NCI-H1417 treated with DMSO at 0.1 percent for 48 hours (cell line): ENCODE data around the gene MRPL36.
"Not testable (repeated sequence)": the region's sequence is repeated elsewhere in the genome, so short reads cannot be mapped to it uniquely, and the experiment has no call there.

ENCODE experiments used
- DNase-seq: peaks from one replicate; lab custom pipeline; 2025; lab: John Stamatoyannopoulos, UW

MRPL36 gene

DNA sequence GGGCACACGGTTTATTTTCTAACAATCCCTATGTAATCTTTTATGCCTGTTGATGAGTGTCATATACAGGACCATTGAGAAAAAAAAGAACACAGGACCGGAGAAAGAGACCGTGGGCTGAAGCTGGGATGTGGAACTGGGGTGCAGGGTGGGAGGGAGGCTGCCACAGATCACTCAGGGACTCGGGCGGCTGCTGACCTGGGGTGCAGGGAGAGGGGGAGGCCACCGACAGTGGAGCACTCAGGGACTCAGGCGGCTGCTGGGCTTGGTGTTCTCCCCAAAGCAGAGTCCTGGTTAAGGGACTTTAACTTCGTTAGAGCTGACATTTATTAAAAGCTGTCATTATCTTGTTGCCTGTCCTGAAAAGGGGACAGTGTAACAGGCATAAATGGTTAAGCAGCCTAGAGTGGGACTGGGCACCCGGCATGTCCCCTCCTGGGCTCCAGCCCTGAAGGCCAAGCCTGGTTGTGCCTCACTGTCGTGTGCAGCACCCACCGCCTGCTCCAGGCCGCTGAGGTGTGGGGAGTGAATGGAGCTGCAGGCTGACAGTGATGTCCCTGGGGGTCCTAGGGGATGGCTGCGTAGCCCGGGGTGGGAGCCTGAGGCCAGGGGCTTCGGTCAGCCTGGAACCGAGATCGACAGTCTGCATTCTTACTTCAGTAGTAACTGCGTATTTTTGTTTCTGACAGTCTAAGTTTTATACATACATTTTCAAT is 15.6 kb upstream of the MRPL36 start:
- no peak for DNase-seq

DNA sequence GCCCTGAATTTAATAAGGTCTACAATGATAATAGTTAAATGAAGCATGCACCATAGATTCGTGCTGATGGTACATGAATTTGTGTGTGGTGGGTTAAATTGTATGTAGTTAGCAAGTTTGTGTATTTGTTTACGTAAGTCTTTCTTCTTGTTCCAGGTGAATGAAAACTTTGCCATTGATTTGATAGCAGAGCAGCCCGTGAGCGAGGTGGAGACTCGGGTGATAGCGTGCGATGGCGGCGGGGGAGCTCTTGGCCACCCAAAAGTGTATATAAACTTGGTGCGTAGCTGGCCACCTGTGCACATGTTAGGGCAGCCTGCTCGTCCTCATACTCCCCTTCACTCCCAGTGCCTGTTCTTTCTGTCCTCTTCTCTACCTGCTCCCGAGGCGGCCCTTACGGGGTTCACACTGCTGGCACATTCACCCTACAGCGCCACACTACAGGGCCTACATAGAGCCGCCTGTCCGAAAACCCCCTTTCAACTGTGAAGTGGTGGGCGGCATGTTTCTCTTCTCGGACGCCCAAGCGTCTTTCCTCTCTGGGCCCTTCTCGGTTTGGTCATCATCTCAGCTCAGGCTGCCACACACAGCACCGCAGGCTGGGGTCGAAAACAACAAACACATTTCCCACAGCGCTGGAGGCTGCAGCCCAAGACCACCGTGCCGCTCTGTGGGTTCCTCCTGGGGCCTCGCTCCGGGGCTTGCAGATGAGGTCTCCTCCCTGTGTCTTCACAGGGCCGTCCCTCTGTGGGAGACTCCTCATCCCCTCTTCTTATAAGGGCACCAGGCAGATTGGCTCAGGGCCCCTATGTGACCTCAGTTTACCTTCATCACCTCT is 14.8 kb upstream of the MRPL36 start:
- DNase-seq: no peak

DNA sequence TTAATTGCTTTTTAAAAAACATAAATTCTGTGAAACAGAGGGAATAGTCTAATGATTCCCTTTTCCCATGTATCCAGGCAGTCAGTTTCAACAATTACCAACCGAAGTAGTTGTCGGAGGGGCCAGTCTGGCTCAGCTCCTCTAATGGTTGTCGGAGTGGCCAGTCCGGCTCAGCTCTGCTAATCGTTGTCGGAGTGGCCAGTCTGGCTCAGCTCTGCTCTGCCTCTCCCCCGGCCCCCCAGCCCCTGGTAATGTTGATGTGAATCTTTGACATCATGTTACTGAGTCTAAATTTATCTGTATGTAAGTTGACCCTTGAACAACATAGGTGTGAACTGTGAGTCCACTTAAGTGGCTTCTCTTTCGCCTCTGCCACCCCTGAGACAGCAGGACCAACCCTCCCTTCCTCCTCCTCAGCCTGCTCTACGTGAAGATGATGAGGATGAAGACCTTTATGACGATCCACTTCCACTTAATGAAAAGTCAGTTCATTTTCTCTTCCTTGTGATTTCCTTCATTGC is 11.0 kb upstream of the MRPL36 start:
- DNase-seq: no peak

DNA sequence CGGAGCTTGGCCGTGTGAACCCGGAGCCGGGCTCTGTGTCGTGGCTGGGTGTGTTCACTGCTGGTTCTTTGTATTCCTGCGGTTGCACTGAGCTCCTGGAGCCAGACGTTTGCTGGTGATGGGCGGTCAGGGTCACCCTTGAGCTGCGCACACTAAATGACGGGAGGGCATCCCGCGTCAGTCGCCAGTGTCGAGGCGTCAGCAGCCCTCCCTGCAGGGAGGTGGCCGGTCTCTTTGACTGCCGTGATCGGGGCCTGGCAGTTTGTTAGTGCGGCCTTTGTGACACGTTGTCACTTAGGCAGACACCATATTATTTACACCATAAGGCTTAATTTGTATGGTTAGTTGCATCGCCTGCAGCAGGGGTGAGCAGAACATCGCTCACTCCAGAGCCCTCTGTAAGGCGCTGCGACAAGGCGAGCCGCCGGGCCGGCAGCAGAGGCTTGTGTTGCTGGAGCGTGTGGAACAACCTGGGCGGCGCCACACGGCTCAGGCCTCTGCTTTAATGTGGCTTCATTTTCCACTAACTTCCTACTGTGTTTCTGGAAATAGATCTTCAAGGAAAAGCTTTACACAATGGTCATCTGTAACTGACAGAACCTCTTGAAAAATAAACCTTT is 9.9 kb upstream of the MRPL36 start:
- no peak for DNase-seq

GRCh38 chr5:1808439-1808838 is 8.8 kb upstream of the MRPL36 start:
- no peak for DNase-seq

DNA sequence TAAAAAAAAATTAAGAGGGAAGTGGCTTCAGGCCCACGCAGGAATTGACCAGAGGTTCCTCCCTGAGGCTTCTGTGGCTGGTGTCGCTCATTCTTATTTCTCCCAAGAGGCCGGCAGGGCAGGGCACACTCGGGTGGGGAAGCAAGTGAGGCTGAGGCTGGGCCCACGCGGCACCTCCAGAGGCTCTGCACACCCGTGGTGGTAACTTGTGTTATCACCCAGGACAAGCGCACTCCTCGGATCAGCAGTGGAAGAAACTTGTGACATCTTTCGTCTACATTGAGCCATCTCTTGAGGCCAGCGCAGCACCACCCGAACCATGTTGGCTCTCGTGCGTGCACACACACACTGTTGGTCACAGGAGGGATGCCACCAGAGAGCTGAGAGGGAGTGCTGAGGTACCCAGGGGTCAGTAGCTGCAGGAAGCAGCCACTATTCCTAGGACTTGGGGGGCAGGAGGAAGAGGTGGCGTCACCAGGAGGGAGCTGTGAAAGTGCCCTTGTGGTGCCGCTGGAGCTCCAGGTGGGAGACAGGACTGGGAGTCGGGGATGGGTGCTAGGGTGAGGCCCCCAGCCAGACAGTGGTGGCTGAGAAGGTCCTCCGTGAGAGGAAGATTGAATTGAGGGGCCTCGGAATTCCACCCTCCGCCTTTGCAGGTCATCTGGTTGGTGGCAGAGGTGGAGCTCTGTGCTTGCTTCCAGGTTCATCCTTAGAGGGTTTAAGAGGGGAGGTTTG is 8.0 kb upstream of the MRPL36 start:
- DNase-seq: no peak

DNA sequence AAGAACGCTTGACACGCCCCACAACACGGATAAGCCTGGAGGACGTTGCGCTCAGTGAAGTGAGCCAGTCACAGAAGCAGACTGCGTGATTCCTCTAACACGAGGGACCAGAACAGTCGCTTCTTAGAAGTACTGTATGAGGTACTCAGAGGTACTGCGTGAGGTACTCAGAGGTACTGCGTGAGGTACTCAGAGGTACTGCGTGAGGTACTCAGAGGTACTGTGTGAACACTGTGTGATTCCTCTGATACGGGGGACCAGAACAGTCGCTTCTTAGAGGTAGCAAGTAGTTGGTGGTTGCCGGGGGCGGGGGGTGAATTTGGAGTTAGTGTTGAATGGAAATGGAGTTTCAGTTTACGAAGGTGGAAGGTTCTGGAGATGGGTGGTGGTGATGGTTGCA is 7.3 kb upstream of the MRPL36 start:
- DNase-seq: no peak

DNA sequence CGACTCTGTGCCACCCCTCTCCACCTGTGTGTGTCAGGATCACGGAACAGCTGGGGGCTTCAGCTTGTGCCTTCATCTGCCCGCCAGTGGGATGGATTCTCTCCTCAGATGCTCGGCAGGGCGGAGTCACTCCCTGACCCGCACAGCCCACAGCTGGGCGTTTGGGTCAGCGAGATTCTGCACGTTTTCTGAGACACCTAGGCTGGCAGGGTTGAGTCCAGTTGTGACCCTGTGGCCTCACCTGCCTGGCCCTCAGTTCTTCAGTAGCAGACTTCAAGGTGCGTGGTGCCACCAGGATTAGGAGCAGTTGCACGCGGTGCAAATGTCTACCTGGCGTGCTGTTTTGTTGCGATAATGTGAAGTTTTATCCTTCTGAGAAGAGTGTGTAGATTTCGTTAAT is 6.6 kb upstream of the MRPL36 start:
- no peak for DNase-seq

GRCh38 chr5:1805736-1806135 is 6.1 kb upstream of the MRPL36 start:
- DNase-seq: no peak

DNA sequence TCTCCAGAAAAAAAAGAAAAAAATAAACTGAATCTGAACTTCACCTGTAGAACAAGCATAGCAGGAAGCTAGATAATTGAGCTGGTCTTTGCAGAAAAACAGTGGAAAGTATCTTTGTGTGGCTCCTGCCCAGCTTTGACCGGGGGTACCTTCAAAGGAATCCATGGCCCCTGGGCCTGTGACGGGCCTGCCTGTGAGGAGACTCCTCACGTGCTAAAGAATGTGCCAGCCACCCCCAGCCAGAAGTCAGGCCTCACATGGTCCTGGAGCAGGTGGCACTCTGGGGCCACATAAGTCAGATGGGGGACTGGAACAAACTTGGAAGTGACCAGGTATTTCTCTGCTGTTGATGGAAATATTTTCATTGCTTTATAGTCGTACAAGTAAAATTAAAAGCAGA is 5.7 kb upstream of the MRPL36 start:
- no peak for DNase-seq

DNA sequence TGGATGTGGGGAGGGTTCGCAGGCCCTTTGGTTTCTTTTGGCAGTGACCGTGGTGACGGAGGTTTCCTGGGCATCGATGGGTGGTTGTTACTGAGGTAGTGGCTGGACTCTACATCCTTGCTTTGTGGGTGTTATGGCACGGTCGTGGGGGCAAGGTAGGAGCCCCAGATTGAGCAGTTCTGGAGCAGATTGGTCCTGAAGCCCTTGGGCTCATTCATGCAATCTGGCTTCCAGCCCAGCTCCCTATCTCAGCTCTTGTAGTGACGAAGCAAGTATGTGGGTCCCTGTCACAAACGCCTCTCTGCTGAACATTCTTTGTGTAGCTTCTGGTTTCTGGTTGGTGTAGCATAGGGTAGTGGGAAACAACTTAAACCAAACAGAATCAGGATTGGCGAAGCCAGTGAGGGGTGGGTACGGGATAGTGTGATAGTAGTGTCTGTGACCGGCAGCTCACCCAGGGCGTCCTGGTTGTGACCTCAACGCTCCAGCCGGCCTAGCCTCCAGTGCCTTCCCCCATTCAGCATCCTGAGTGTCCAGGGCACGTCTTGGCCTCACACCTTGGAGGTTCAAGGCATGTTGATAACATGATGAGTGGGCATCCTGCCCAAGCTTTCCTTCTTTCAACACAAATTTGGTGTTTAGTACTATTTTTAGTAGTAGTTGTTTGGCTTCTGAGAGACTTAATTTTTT is 4.5 kb upstream of the MRPL36 start:
- DNase-seq: no peak

- DNase-seq: no peak
Observed at GRCh38 chr5:1803192-1803591, 3.6 kb upstream of the MRPL36 start.

DNA sequence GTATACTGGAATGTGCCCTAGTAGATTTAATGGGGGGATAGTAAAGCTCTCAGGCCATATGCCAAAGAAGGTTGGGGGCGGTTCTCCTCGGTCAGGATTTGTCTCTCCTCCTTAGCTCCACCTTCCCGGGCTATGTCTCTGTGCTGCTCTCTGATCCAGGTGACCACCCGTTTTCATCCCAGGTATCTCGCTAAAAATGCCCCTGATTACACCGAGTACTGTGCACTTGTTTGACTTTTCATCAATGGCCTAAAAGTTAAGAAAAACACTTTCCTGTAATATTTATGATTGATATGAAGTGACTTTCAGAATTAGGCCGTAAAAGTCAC is 2.3 kb upstream of the MRPL36 start:
- no peak for DNase-seq

- DNase-seq: peak; percentile 46
Observed at GRCh38 chr5:1801222-1801966, 1.8 kb upstream of the MRPL36 start, which contains the start of gene NDUFS6. TSS of gene NDUFS6 (plus strand) at chr5:1801407. CDS start at chr5:1801418, 11 bp downstream.

DNA sequence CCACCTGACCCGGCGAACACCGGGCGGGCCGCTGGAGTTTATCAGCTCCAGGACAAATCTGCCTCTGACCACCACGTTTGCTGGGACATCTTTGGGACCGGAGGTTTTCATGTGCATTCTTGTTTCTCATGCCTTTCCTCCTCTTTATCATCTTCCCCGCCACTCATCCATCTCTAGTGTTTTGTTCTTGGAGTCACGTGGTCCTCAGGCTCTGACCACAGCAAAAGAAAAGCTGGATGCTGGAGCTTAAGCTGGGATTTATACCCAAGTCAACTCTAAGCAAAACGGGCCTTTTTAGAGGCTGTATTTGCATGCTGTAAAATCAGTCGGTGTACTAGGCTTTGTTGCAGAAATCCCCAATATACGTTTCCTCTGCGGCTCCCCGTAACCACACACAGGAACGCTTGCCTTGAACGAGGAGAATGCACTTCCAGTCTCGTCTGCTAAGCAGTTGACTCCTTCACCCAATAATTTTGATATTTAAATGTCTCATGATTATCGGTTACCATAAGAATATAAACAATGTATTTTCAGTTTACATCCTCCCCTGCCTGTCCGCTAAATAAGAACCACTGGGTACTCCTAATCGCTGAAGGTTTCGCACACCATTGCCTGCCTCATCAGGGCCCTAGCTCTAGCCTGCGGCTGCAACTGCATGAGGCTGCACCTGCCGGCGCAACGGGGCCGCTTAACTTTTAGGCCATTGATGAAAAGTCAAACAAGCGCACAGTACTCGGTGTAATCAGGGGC is 1.0 kb upstream of the MRPL36 start:
- DNase-seq: no peak

DNA sequence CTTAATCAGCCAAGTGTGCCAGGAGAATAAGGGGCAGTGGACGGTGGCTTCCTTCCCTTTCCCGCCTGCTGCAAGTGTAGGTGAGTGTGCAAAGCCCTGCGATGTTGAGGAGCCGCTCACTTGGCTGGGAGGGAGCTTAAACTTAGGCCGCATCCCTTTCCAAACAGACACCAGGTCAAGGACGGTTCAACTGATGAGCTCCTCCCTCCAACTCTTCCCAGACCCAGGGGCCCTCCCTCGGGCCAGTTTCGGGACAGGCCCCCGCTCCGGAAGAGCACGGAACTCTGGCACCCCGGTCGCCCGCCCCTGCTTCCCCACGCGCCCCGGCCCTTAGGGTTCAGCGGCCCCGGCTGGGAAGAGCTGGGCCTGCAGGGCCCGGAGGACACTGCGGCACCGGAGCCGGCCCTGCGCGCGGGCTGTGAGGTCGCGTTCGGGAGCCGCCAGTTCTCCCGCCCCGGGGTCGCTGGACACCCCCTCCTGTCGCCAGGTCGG is 481 bp downstream of the MRPL36 start:
- DNase-seq: no peak

- DNase-seq: not testable (repeated sequence)
Observed at GRCh38 chr5:1798589-1798988, 1.0 kb downstream of the MRPL36 start.

GRCh38 chr5:1797855-1798254 is 1.8 kb downstream of the MRPL36 start:
- no peak for DNase-seq

- no peak for DNase-seq
Observed at GRCh38 chr5:1797103-1797800, 2.4 kb downstream of the MRPL36 start.
